Right ventricle myocardium inferior (tissue), 1 donor: ENCODE measurements around the gene PLA2G4D. TPM values are rescaled to one million over a fixed set of nuclear protein-coding genes. Genes with fewer than 3 reads are reported as not detected.

Experiments used
- ATAC-seq: fragments of 200-7000 bp; cut with Tn5 transposase; one replicate; pipeline ENCODE4 v1.9.1; 2020; ENCODE audit warnings: mild to moderate bottlenecking, moderate library complexity
- DNase-seq: peaks from one replicate; pipeline ENCODE4 v3.0.0; 2021; ENCODE audit errors: missing footprints
- intact Hi-C: fragments of 100-400 bp; cut with DNase I; formaldehyde crosslinking; loops from one replicate; pipeline ENCODE4 v1.11.0; 2022
- total RNA-seq: library from RNA; stranded (reverse); fragmentation: NEBNext Ultra II Directional; extraction: Animal tissue kit (Norgen Biotek cat#: 25700); gene quantifications from one replicate; pipeline ENCODE4 v1.2.1, GENCODE V29; 2021
- donor health status: DM: no; HTN: yes; CAD: no; lungs with severe emphysema.

The PLA2G4D gene
- total RNA-seq, 1 donor from 2014 or later: not detected

- DNase-seq (no peak), ATAC-seq (no peak)
- intact Hi-C loops: no loop called here
Measured at GRCh38 chr15:42130246-42130986, 36.1 kb upstream of the PLA2G4D start.

DNA sequence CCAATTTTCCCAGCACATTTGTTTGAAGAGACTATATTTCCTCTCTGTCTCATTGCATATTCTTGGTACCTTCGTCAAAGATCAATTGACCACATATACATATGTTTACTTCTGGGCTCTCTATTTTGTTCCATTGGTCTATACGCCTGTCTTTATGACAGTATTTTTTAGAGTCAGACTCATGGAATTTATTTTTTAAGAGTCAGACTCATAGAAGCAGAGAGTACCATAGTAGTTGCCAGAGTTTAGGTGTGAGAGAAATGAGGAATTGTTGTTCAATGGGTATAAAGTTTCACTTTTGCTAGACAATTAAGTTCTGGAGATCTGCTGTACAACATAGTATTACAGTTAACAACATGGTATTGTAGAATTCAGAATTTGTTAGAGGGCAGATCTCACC lies 35.0 kb upstream of the PLA2G4D start:
- DNase-seq (no peak), ATAC-seq (no peak)
- intact Hi-C loops: no loop called here

- intact Hi-C loops: no loop called here
- ATAC-seq: no peak
- no peak for DNase-seq
Measured at GRCh38 chr15:42128476-42128875, 34.1 kb upstream of the PLA2G4D start.

- intact Hi-C loops: no loop called here
- DNase-seq (no peak), ATAC-seq (no peak)
Measured at GRCh38 chr15:42123546-42123945, 29.2 kb upstream of the PLA2G4D start.

- no peak for ATAC-seq
- intact Hi-C loops: no loop called here
Measured at GRCh38 chr15:42121682-42122081, 27.3 kb upstream of the PLA2G4D start.

DNA sequence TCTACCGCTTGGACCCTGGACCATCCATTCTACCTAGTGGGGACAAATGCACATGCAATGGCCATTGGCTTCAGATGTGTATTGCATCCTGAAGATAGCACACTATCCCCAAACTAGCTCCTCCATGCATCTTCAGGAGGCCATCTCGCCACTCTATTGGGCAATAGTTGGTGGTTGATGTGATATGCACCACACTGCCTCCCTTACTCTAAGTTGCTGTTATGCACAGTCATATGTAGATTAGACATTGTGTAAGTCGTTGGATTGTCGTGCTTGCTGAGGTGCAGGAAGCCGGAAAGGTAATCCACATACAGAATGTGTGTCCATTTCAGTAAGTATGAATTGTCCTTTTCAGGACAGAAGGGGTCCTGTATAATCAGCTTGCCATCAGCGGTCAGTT lies 26.7 kb upstream of the PLA2G4D start:
- ATAC-seq (no peak), DNase-seq (no peak)
- intact Hi-C loops: no loop called here

More at GRCh38 chr15:42121682-42122081, 27.3 kb upstream of the PLA2G4D start:
- DNase-seq: no peak

GRCh38 chr15:42120285-42120684 lies 25.9 kb upstream of the PLA2G4D start:
- intact Hi-C loops: no loop called here

DNA sequence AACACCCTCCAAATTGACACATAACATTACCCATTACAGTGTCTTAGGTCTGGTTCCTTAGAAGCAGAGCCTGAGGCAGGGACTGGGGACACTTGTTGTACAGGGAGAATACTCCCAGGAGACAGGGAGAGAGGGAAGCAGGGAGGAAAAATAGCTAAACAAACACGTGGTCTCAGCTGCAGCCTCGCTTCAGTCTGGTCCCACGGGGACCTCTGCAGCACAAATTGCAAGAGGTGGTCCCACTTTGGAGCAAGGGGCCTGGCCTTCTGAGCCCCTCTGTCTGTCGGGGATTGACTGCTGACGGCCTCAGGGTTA lies 25.0 kb upstream of the PLA2G4D start:
- DNase-seq: no peak
- intact Hi-C loops: no loop called here
- no peak for ATAC-seq

More at GRCh38 chr15:42120285-42120684, 25.9 kb upstream of the PLA2G4D start:
- ATAC-seq (no peak), DNase-seq (no peak)

DNA sequence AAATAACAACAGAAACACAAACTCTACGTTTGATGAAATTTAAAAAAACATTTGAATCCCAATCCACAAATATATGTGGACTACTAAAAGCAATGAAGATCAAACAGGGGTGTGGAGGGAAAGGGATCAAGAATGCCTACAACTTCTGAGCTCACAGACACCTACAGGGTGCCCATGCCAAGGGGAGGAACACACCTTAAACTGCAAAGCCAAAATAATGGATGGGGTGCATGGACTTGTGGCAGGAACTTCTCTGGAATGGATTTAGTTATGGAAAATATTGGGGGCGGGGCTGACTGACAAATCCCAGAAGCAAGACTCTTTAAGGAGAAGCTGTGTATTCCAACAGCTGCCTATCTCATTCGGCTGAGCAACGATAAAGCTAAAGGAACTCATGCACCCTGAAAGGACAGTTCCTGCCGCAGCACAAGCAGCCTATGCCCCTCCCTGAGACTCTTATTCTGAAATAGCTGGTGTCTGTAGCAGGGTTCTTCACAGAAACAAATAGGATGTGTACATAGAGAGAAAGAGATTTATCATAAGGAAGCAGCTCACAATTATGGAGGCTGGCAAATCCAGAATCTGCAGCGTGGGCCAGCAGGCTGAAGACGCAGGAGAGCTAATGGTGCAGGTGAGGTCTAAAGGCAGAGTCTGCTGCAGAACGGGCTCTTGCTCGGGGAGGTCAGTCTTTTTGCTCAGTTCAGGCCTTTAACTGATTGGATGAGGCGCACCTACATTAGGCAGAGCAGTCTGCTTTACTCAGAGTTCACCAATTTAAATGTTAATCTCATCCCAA lies 24.5 kb upstream of the PLA2G4D start:
- intact Hi-C loops: no loop called here
- ATAC-seq: no peak
- no peak for DNase-seq

DNA sequence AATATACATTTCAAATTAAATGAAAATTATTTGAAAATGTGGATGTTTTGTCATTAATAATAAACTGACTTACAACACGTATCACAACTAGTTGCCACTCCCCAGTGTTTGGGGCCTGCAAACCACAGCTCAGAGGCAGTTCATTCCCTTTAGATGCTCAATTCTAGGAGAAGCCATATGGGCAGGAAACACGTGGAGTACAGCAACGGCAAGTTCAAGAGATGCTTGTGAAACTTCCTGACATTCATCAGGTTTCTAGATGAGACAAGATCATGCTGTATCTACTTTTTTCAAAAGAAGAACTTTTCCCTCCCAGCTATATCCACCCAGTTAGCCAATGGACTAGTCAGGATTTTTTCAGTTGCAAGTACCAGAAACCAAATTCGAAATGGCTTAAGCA lies 17.6 kb upstream of the PLA2G4D start:
- DNase-seq (no peak), ATAC-seq (no peak)
- intact Hi-C loops: no loop called here

GRCh38 chr15:42110367-42110766 lies 16.0 kb upstream of the PLA2G4D start:
- ATAC-seq (no peak), DNase-seq (no peak)
- intact Hi-C loops: no loop called here

DNA sequence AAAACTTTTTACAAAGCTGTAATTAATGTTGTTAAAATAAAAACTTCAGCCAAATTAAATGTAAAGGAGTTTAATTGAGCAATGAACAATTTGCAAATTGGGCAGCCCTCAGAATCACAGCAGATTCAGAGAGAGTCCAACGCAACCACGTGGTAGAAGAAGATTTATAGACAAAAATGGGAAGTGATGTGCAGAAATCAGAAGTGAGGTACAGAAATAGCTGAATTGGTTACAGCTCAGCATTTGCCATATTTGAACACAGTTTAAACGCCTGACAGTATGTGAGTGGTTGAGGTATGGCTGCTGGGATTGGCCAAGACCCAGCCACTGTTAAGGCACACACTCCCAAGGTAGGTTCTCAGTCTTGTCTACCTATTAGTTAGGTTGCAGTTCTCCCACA lies 14.4 kb upstream of the PLA2G4D start:
- DNase-seq: no peak
- intact Hi-C loops: no loop called here
- ATAC-seq: no peak

DNA sequence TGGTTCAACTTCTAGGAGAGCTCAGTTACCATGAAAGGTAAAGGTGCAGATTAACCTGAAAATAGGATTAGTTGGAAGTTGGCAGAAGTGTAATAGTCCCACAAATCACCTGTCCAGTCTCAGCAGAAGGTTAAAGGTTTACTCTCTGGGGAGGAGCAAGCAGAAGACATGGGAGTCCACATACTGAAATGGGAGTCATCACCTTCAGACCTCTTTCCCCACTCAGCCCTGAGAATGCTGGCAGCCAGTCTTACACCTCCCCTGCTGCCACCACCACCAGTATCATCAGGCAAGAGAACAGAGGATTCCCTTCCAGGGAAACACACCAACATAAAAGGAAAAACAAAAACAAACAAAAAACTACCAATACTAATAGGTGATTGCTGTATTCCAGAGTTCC lies 13.8 kb upstream of the PLA2G4D start:
- intact Hi-C loops: no loop called here
- no peak for ATAC-seq

GRCh38 chr15:42107473-42107872 lies 13.1 kb upstream of the PLA2G4D start:
- DNase-seq (no peak), ATAC-seq (no peak)
- intact Hi-C loops: no loop called here

More for the DNA sequence above, 13.8 kb upstream of the PLA2G4D start:
- no peak for DNase-seq

DNA sequence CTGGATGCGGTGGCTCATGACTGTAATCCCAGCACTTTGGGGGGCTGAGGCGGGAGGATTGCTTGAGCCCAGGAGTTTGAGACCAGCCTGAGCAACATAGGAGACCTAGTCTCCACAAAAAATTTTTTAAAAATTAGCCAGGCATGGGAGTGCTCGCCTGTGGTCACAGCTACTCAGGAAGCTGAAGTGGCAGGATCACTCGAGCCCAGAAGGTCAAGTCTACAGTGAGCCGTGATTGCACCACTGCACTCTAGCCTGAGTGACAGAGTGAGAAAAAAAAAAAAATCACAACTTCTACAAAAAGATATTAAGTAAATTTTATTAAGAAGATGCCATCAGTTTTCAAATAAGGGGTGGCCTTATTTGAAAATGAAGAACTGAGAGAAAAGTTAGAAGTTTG lies 11.9 kb upstream of the PLA2G4D start:
- intact Hi-C loops: no loop called here
- no peak for DNase-seq
- ATAC-seq: no peak

DNA sequence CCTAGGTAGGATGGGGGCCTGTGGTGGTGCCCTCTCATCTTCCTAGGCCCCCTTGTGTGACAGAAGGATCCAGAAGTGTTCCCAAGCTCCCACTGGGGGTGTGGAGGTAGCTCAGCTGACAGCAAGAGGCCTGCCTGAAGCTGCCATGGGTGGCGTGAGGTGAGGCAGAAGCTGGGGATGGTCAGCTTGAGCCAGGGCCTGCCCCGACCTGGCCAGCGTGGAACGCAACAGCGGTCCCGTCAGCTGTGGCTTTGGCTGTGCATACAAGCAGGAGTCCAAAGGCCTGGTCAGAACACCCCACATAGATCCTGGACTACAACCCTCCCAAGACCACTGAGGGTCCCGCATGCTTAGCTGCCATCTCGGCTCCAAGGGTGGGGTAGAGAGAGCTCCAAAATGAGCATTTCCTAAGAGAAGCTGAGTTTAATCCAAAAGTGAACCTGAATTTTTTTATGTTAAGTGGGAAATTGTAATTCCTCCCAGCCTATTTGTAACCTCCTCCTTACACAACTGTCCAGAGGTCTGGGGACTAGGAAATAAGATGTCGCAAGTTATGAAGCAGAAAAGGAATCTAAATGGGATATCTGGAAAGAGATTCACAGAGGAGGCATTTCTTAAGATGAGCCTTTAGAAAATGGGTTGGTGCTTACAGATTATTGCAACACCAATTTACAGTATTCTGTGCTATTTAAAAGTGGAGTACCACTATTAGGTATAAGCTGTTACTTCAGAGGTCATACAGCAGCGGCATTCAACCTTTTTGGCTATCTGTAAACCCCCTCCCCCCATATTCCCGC lies 9.9 kb upstream of the PLA2G4D start:
- DNase-seq (no peak), ATAC-seq (no peak)
- intact Hi-C loops: no loop called here

- ATAC-seq (no peak), DNase-seq (no peak)
- intact Hi-C loops: no loop called here
Measured at GRCh38 chr15:42102646-42103235, 8.4 kb upstream of the PLA2G4D start.

DNA sequence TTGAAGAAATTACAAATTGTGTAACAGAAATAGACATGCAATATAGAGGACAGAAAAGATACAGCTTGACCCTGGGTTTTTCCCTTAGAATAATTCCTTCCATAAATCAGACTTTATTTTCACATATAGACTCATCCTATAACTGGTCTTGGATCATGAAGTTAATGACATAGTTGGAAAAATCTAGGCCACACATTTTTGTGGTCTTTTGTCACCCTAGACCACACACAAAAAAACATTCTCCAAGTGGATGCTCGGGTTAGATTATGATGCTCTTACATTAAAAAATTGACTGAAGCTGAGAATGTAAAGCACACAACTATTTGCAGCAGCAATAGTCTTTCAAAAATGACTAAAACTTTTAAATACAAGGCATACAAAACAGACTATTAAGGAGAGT lies 7.5 kb upstream of the PLA2G4D start:
- ATAC-seq (no peak), DNase-seq (no peak)
- intact Hi-C loops: no loop called here

DNA sequence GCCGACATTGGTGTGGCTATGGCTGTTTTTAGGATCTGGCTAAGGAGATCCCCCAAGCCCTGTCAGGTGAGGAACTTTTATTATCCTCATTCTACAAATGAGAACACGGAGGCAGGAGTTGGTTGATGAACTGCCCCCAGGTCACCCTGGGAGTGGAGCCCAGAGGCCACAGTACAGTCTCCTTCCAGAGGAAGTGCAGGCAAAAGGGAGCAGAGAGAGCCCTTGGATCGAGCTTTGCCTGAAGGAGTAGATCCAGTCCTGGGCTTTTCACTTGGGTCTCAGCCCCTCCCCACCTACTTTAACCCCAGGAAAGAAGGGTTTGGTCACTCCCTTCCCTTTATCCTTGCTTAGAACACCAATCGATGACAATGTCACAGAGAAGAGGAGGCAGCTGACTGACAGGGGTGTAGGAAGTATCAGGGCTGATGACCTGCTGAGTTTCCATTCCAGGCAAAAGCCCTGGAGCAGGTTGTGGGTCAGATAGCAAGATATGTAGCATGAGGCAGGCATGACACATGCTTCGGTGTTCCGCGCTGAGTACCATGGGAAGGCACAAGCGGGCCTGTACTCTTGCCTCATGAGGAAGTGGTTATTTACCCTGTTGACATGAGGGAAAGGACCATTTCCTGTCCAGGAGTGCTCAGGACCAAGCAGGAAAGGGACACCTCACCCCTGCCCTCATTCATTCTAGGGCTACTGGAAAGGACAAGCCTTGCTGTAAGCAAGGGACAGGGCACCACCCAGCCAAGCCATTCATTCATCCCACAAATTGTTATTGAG lies 5.8 kb upstream of the PLA2G4D start:
- ATAC-seq: peak; percentile 10
- intact Hi-C loops: no loop called here
- DNase-seq: no peak
